GM12872 (cell line): ENCODE data around the gene ECM1.

Experiments
- TF ChIP-seq, protein P1 (sequence below): IDR thresholded peaks from 3 replicates; pipeline ENCODE4 v1.5.1; 2011; ENCODE audit warnings: low read depth, mild to moderate bottlenecking, low read length, moderate library complexity; ENCODE audit not compliant: insufficient read depth

The ECM1 gene

DNA sequence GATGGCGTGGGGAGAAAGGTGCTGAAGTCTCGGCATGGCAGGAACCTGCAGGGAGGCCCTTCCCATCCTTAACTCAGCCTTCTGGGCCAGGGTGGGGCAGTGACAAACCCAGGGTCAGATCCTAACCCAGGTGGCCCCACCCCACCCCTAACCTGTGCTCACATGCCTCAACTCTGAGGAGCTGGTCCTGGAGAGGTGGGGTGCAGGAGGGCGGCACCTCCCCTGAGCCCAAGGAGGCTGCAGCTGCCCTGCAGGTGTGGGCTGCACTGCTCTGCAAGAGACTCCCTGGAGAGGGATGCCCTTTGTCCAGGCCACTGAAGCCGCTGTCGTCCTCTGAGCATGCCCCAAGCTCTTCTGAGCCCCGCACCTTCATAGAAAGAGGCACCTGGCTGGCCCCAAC, 26.1 kb downstream of the ECM1 start:
- TF ChIP-seq, protein P1, sequence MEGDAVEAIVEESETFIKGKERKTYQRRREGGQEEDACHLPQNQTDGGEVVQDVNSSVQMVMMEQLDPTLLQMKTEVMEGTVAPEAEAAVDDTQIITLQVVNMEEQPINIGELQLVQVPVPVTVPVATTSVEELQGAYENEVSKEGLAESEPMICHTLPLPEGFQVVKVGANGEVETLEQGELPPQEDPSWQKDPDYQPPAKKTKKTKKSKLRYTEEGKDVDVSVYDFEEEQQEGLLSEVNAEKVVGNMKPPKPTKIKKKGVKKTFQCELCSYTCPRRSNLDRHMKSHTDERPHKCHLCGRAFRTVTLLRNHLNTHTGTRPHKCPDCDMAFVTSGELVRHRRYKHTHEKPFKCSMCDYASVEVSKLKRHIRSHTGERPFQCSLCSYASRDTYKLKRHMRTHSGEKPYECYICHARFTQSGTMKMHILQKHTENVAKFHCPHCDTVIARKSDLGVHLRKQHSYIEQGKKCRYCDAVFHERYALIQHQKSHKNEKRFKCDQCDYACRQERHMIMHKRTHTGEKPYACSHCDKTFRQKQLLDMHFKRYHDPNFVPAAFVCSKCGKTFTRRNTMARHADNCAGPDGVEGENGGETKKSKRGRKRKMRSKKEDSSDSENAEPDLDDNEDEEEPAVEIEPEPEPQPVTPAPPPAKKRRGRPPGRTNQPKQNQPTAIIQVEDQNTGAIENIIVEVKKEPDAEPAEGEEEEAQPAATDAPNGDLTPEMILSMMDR, result no peak

DNA sequence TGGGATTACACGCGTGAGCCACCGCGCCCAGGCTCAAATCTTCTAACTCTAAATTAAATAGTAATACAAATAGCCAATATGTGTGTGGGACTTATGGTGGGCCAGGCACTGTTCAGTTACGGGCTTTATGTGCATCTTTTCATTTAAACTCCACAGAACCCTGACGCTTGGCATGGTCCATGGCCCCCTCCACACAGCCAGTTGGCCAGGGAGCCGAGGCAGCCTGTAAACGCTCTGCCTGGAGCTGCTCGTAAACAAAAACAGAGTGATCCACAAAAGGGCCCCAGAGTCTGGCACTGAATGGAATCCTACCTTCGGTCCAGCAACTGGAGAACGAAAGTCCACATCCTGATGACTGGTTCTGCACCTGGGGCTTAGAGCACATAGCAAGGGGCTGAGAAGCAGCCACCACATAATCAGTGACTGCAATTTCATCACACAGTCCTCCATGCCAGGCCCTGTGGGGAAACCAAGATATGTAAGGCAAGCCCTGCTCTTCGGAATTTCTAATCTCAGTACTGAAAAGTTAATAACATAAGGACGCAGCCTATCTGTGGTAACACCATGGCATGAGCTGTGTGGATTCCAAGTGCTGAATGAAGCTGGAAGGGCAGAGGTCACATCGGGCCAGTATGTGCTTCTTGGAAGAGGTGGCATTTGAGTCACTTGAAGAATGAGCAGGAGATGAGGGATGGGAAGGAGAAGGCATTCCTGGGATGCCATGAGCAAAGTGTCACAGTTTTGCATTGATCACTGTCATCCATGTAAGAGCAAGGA, 27.8 kb downstream of the ECM1 start:
- TF ChIP-seq, protein P1, result no peak

DNA sequence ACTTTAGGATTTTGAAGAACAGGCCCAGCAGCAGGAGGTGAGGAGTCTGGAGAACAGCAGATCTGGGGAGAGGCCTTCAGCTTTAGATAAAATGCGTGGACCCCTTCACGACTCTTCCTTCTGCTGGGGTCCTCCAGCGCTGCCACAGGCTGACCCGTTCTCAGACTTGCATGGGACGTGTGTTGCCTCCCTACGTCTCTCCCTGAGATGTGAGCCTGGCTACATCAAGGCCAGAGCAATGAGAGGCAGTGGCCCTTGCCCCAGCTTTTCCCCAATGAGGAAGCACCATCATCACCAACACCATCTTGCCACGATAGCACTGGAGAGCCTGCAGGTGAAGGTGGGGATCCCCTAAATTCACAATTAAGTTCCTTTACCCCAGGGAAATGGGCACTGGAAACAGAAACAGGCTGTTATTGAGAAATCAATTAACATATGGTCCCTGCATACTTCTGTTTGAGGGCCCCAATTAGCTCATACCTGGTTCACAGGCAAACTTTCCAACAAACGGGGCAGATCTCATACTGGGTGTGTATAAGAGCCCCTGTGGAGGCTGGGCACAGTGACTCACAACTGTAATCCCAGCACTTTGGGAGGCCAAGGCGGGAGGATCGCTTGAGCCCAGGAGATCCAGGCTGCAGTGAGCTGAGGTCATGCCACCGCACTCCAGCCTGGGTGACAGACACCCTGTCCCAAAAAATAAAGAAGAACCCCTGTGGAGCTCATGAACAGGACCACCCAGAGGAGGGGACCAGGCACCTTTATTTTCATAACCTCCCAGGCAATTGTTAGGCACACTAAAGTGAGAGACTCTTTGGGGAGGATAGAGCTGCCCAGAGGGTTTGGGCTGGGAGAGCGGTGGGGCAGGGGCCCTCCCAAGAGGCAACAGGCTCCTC, 29.2 kb downstream of the ECM1 start:
- TF ChIP-seq, protein P1, result no peak

DNA sequence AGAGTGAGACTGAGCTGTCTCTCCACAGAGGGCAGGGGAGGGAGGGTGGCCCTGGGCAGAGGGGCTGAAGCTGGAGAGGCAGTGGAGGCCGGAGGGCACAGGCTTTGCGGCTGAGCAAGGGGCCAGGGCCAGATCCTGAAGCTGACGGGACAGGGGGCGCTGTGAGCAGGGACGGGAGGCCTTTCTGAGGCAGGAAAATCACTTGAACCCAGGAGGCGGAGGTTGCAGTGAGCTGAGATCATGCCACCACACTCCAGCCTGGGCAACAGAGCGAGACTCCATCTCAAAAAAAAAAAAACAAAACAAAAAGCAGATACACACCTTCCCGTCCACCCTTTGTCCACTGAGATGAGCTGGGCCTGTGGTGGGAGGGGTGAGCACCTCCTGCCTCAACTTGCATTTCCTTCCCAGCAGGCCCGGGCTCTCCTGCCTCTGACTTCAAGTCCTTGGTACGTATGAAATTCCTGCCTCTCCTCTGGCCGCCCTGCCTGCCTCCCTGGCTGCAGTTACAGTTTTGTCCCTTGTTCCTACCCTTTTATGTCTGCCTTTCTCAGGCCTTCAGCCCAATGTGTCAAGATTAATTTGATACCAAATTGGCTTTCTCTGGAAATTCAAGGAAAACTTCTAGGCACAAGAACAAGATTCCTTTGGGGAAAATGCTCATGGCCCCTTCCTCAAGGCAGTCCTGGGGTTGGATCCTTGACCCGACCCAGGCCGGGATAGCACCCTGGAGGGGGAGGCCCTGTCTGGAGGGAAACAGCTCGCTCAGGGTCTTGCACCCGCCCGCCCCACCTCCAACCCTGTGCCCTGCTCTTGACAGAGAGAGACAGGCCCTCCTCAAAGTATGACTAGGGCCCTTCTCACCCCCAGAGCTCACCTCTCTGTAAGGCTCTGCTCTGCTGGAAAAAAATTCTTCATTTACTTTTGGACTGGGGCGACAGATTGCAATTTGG, 30.1 kb downstream of the ECM1 start:
- TF ChIP-seq, protein P1, result no peak

DNA sequence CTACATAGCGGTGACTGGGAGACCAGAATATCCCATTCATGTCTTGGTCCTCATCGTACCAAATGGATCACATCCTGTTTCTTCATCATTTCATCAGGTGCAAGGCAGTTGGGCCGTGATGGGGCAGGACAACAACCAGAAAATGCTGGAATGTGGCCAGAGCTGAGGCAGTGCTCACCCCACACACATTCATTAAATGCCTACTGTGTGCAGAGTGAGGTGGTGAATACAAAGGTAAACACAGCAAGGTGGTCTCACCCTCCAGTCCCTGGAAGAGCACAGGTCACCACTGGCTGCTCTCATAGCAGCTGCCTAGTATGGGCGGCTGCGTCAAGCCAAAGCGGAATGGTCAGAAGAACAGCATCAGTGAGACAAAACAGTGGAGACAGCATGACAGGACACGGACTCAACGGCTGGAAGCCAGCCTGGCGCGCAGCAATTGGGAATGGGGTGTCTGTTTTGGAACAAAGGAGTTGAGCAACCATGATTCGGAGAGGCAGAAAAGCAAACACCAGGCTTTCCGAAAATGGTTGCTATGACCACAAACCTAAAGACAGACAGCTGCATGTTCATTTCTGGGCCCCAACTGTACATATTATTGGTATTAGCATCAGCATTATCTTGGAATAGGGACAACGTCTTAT, 35.7 kb downstream of the ECM1 start:
- TF ChIP-seq, protein P1, result no peak

DNA sequence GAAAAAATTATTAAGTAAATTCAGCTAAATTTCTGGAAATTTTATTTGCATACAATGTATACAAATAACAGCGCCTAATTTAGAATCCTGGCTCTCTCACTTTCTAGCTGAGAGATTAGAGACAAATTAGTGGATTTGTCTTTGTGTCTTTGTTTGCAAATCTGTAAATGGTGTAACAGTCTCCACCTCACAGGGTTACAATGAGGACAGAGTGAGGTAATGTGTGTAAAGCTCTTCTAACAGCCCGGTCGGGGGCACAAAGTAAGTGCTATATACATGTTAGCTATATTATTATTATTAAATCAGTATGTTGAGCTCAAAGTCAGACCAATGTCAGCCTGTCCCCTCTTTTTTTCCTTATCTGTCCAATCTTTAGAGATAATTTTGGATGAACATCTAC, 36.3 kb downstream of the ECM1 start:
- TF ChIP-seq, protein P1, result no peak
